ENCODE data around the gene BRI3BP.

Gene BRI3BP

DNA sequence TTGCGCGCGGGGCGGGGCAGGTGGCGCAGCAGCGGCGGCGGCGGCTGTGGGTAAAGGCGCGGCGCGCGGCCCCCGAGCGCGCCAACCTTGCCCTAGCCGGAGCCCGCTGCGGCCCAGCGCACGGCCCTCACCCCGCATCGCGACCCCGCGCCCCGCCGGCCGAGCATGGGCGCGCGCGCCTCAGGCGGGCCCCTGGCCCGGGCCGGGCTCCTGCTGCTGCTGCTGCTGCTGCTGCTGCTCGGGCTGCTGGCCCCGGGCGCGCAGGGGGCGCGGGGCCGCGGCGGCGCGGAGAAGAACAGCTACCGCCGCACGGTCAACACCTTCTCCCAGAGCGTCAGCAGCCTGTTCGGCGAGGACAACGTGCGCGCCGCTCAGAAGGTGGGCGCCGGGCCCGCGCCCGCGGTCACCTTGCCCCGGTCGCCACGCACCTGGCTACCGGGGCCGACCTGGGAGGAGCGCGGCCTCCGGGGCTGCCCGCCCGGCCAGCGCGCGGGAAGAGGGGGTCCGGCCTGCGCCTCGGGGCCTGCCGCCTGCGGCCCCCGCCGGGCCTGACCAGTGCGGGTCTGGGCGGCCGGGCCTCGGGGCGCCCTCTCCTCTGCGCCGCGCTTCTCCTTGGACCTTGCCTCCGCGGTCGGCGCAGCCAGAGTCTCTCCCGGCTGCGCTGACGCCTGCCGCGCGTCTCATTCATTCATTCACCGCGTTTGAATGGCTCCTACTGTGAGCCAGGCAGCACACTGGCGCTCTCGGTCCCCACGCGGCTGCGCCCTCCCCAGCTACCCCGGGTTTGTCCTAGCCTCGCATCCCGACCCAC lies at the start of gene BRI3BP:
TSS of gene BRI3BP (plus strand) at position 20 of the 811 bp plus-strand sequence. CDS start at position 166, 146 bp downstream.
- ATAC-seq, result peak; percentile 25 to 32

DNA sequence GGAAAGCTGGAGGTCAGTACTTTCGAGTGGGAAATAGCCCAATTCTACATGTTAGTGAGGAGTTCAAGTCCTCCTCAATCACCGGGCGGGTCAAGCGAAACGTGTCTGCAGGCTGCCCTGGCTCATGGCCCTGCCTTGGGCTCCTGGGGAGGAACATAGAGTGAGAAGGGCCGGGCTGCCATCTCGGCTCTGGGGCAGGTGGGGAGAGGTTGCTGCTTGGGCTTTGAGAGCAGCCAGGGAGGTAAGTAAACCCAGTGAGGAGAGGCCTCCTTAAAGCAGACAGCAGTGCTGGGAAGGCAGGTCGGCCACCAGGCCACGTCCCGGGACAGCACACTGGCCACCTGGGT lies 47.0 kb upstream of the BRI3BP start:
- ATAC-seq, result no peak

DNA sequence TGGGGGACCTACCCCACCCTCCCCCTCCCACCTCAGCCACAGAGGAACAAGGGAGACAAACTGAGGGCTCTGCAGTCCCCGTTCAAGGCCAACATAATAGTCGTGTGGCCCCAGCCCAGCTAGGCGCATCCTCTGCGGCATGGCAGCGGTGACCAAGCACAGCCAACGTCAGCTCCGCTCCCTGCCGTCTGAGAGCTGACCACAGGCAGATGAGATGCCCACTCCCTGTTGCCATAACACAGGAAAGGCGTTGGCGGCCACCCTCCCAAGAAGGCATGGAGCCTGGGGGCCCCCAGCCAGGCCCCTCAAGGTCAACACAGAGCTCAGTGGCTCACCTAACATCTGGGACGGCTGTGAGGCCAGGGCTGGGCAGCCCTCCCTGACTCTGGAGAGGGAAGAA lies 46.4 kb upstream of the BRI3BP start:
- ATAC-seq, result no peak

- ATAC-seq, result no peak
Observed at GRCh38 chr12:124947561-124948398, 45.7 kb upstream of the BRI3BP start.

GRCh38 chr12:124949066-124949465 lies 44.4 kb upstream of the BRI3BP start:
- no peak for ATAC-seq

DNA sequence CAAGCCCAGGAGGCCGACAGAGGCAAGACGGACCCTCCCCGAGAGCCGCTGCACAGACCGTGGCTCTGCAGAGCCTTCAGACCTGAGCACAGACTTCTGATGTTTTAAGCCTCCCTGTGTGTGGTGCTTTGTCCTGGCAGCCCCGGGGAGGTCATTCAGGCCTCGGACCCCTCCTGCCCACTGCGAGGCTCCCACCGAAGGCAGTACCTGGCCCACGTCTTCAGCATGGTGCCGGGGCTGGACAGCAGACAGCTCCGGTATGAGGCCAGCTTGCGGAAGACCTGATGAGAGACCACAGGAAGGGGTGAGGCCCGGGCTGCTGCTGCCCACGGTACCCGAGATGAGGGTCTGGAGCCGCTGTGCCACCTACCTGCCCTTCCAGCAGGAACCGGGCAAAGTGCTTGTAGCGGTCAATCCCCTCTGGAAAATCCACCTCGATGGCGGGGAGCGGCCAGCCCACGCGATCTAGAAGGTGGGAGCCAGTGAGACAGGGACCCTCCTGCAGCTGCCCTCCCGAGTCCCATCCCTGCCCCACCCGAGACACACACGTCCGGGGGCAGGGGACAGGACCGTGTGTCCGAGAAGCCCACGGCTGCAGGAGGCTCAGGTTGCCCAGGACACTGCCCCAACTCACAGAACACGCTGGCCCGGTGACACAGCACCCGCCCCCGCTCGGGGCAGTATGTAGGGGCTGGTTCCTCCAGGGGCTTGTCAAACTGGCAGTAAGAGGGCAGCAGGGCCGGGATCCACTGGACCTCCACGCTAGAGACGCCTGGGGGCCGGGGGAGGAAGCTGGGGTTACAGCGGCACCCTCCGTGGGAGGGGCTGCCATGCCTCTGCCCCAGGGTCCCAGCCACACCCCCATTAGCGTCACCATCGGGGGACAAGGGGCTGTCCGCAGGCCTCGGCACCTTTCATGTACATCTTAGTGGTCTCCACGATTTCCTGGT lies 43.4 kb upstream of the BRI3BP start:
- ATAC-seq, result no peak

GRCh38 chr12:124952295-124952694 lies 41.1 kb upstream of the BRI3BP start:
- ATAC-seq, result no peak

DNA sequence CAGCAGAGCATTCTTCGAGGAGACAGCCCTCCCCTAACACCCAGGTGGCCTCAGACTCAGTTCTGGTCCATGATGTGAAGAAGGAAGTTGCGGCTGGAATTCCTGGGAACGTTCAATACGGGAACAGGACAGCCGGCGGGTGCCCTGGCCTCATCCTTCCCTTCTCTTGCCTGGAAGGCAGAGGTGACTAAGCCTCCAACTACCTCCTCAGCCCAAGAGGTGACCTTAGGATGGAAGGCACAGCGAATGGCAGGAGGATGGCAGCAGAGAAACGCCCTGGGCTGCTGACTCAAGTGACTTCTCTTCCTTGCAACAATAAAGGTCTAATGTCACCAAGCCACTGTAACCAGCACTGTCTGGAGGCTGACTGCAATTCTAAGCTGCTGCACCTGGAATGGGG lies 40.6 kb upstream of the BRI3BP start:
- ATAC-seq, result no peak

GRCh38 chr12:124953689-124954405 lies 39.6 kb upstream of the BRI3BP start:
- no peak for ATAC-seq

GRCh38 chr12:124954771-124955170 lies 38.7 kb upstream of the BRI3BP start:
- no peak for ATAC-seq

DNA sequence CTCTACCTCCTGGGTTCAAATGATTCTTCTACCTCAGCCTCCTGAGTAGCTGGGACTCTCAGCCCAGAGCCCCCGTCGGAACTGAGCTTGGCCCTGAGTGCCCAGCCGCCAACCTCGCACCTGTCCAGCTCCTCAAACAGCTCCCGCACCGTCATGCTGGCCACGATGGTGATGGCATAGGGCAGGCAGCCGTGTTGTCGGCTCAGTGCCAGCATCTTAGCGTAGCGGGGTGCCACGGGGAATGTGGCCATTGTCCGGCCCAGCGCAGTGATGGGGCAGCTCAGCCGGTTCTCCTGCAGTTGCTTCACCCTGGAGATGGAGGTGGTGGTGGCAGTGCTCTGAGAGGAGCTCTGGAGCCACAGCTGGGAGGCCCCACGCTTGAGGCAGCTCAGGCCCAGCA lies 36.9 kb upstream of the BRI3BP start:
- ATAC-seq, result no peak

- ATAC-seq, result no peak
Observed at GRCh38 chr12:124961055-124961454, 32.4 kb upstream of the BRI3BP start.

- no peak for ATAC-seq
Observed at GRCh38 chr12:124963211-124963610, 30.2 kb upstream of the BRI3BP start.

GRCh38 chr12:124964251-124964650 lies 29.2 kb upstream of the BRI3BP start:
- ATAC-seq, result no peak

DNA sequence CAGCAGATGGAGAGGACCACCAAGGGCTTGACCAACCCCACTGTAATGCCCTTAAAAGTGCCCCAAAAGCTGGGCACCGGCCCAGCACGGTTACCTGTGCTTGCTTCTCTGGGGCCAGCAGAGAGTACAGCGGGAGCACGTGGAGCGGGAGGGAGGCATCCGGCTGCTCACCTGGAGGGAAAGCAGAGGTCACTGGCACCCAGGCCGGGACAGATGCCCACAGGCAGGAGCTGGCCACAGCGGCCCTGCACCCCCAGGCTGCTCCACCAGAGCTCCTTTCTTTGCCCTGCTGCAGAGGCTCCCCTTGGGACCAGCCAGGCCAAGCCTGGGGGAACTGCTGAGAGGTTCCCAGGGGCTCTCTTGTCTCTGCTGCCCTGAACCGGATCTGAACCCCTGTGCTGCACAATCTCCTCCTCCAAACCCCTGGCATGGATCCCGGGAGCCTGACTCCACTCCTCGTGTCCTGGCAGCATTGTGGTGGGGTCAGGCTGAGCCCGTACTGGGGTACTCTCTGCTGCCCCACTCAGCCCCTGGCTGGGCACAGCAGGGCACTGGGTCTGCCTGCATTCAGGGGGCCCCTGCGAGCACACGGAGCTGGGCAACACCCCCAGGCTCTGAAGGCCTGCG lies 28.5 kb upstream of the BRI3BP start:
- no peak for ATAC-seq

DNA sequence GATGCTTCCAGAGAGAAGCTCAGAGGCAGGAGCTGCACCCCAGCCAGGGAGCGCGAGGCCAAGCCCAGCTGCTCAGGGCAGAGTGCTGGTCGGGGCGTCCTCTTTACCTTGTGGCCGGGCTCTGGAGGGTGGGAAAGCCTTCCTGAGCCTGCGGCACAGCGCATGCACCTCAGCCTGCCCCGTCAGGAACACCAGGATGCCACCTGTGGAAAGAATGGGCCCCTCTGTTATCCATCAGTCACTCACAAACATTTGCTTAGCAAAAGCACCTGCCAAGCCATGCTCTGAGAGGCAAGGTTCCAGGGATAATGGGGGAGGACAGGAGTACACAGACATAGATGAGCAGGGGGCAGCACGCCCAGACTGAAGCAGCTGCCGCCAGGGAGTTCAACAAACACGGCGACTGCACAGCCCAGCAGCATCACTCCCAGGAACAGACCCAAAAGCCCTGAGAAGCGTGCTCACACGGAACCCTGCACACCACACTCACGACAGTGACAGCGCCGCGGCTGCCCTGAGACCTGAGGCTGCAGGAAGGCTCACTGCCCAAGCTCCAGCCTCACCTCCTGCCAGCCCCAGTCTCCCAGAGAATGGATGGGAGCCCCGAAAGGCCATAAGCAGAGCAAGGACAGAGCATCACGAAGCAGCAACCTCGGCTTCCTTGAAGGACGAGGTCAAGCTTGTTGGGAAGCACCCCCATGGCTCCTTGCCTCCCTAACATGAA lies 26.3 kb upstream of the BRI3BP start:
- ATAC-seq, result no peak

- no peak for ATAC-seq
Observed at GRCh38 chr12:124968656-124969055, 24.8 kb upstream of the BRI3BP start.

- ATAC-seq, result no peak
Observed at GRCh38 chr12:124970647-124971402, 22.6 kb upstream of the BRI3BP start.

DNA sequence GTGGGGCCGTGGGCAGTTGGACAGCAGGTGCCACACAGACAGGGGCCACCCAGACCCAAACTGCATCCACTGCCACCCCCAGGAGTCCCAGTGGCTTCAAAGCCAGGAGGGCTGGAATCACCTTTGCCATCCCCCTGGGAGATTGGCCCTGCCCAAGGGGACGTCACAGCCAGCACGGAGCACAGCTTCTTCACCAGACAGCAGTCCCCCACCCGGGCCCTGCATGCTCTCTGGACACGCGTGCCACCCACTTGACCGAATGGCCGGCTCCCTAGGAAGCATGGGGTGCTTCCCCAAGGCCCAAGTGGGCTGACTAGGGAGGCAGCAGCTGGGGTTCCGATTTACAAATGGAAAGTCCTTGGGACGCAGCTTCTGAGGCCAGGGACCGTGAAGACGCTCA lies 21.8 kb upstream of the BRI3BP start:
- no peak for ATAC-seq

DNA sequence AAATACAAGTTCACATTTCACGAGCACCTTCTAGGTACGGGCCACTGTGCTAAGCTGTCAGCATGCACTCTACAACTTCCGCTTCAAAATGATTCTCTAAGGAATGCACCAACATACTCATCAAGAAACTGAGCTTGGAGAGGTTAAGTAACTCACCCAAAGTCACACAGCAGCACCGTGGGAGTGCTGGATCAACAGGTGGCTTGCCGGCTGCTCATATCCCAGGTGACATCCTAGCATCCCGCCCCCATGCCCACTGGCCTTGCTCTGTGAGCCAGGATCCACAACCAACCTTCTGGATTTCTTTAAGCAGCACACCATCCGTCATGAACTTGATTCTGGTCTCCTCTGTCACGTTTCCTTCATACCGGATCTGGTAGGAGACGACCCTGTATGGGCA lies 21.2 kb upstream of the BRI3BP start:
- ATAC-seq, result no peak

All from activated CD4-positive, CD25-positive, alpha-beta regulatory T cell treated with anti-CD3 and anti-CD28 coated beads, Interleukin-2, amount 50 U/mL, for 24 hours (primary cell).